Stimulated activated CD8-positive, alpha-beta memory T cell treated with anti-CD3 and anti-CD28 coated beads, Interleukin-4, amount 100 ng/mL, for 24 hours (primary cell): ENCODE data around the gene SART1.
"Not testable (repeated sequence)": the region's sequence is repeated elsewhere in the genome, so short reads cannot be mapped to it uniquely, and the experiment has no call there.

Source experiments
- DNase-seq: peaks from one replicate; pipeline ENCODE4 v3.0.0-alpha.2; 2020; ENCODE audit warnings: low read depth

SART1 gene

DNA sequence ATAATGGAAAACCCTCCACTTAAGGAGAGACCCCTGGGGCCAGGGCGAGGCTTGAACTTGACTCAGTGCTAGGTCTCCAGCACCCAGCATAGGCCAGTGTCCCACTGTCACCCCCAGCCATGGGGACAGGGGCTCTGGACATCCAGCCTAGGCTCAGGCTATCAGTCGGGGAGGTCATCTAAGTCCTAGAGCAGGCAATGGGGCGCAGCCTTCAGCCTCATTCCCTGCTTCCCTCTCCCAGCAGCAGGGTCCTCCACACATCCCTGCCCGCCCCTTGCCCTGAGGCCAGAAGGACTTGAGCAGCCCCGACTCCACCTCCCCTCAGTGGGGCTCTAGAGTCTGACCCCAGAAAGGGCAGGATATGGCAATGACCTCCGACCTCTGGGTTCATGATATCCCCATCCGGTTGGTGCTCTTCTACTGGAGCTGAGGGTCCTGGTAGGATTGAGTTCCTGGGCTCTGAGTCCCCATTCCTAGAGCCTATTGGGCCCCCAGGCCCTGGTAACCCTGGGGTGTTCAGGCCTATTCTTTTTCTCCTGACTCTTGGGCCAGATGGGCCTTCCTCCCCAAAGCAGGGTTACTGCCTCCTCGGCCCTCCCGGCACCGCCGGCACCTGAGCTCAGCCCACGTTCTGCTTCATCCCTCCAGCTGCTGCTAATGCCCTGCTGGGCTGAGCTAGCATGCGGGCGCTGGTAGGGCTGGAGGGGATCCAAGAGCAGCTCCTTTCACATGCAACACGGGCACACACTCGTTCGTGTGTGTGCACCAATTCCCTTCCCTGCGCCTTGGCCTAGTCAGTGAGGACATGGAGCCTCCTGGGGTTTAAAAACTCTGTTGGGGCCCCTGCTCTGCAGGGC is 54.6 kb downstream of the SART1 start:
- DNase-seq = no peak

DNA sequence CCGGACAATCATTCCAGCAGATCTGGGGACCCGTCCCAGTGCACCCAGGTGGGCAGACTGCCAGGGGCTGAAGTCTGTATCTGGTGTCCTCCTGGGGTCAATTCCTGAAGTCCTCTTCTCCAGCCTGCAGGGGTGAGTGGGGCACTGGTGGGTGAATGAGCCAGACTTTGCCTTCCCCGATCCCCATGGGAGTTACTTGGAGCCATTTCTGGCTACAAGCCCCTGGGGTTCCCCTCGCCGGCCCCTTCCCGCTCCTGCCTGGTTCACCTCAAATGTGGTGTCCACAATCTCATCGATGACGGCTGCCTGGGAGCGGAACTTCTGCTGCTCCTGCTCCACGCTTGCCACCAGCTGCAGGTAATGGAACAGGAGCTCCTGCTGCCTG is 55.3 kb downstream of the SART1 start:
- no peak for DNase-seq

DNA sequence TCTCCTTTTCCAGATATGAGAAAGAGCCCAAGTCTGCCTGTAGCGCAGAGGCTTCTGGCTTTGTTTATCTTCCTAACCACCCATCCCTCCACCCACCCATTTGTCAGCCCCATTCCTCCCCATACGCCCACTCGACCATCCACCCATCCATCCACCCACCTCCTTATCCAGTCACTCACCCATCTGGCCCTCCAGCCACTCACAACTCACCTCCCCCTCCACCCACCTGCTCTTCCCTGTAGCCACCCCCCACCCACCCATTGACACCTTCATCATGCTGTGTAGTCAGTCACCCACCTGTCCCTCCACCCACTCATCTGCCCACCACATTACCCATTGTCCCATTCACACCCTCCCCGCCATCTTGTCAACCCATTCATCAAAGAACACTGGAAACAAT is 55.8 kb downstream of the SART1 start:
- no peak for DNase-seq

DNA sequence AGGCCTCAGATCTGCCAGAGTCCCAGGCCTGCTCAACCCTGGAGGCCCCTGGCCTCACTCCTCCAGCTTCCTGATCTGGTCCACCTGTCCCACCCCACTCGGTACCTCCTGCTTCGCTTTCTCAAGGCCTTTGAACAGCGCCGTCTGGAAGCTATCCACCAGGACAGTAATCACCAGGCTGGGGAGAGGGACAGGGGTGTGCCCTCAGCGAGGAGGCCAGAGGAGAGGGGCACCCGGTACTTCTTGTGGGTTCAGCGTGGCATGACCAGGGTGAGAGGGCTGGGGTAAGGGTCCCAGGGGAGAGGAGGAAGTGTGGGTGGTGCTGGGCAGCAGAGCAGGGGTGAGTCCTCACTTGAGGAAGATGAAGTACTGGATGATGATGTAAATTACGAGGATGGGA is 58.7 kb downstream of the SART1 start:
- no peak for DNase-seq

DNA sequence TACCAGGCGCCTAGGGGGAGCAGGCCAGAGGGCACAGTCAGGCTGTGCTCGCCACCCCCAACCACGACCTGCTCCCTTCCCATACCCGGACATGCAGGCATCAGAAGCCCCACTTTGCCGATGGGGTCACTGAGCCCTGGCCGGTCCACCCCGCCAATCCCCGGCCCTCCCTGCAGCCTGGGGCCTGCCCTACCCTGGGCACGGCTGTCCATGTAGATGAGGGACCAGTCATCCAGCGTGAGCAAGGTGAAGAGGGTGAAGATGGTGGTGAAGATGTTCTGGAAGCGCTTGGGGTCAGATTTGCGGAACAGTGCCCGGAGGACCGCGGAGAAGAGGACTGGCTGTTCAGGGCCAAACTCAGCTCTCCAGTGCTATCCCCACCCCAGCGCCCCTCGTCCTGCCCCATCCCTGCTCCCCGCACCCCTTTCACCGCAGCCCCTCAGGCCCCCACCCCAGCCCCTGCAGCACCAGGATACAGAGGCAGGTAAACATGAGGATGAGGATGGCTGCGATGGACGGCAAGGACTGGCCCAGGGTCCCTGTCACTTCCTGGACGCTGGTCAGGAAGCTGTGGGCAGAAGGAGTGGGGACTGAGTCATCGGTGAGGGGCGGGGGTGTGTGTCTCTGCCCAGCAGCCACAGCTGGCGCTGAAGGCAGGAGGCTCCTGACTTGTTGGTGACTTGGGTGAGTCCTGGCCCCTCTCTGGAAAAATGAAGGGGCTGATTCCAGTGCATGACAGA is 59.3 kb downstream of the SART1 start:
- DNase-seq = no peak

DNA sequence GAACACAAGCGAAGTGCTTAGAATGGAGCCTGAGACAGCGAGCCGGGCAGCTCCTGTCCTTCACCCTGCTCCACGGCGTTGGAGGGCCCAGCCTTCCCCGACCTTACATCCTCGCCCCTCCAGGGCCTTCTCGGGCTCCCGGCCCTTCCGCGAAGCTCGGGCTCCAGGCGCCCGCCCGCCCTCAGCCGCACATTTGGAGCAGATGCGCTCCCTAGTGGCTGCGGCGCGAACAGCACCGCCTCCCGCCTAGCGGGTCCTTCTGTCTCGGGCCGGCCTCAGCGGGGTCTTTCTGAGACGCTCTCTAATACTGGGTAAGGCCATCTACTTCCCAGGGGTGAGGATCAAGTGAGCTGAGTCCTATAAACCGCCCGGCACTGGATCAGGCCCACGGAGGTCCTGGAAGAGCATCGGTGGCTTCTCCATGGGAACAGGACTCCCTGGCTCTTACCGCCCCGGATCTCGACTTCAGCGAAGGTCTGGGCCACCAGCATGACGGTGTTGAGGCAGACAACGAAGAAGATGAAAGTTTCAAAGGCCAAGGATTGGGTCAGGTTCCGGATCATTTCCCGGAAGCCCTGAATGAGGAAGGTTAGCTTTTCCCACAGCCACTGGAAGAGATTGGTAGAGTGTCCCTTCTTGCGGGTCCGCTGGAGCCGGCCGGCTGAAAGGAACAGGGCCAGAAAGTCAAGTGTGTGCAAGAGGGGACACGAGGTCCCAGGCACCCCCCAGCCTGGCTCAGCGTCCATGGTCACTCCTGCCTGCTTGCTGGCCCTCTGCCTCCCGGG is 61.1 kb downstream of the SART1 start:
- peak; percentile 69 for DNase-seq

DNA sequence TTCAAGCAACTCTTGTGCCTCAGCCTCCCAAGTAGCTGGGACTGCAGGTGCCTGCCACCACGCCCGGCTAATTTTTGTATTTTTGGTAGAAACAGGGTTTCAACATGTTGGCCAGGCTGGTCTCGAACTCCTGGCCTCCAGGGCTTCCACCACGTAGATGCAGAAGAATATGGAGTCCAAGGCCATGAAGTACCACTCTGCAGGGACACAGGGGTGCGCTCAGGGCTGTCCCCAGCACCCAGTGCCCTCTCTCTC is 61.6 kb downstream of the SART1 start:
- not testable (repeated sequence) for DNase-seq

DNA sequence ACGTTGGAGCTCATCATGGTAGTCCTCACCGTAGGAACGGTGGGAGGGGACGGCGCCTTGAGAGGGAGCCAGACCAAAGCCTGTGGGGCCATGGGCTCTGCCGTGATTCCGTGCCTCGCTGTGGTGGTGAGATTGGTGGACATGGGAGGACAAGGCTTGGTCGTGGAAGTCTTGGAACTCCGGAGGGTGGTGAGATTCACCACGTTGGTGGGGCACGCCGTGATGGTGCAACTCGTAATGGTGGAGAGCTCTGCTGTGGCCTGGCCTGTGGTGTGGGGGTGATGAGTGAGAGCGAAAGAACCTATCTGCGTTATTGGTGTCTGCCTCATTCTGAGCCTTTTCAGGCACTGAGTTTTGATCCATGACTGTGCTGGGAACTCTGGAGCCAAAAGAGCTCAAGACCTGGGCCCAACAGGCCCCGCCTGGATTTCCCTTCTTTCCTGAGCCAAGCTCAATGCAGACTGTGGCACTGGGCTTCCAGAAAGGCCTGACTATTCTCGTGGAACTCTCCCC is 64.5 kb downstream of the SART1 start, which contains the start of gene CATSPER1:
Gene CATSPER1, minus strand, starts transcription at position 463 of the 513 bp plus-strand sequence. Its CDS starts 100 bp downstream, at position 363.
- no peak for DNase-seq
